Measurements from ENCODE around the gene OTUD4. TPM values are rescaled to one million over a fixed set of nuclear protein-coding genes. Genes with fewer than 3 reads are reported as not detected.
"Not testable (repeated sequence)": the region's sequence is repeated elsewhere in the genome, so short reads cannot be mapped to it uniquely, and the experiment has no call there.

The OTUD4 gene
- total and polyA plus RNA-seq, 4 donors: 5.3 to 27.5 (median 11.6) TPM

GRCh38 chr4:145148980-145149379 lies 31.4 kb downstream of the OTUD4 start:
- H3K27ac ChIP-seq (ENCODE audit: low read depth in 1 of 2, low read length in 2 of 2): no peak overlapping the region
- H3K9me3 ChIP-seq (ENCODE audit: control insufficient read depth in 4 of 4, low read length in 3 of 4): no peaks in the 10 kb centered on the region
- no peak overlapping the region for H3K9ac ChIP-seq (ENCODE audit: low read depth in 1 of 2, low read length in 2 of 2)
- H3K4me3 ChIP-seq (ENCODE audit: low read depth in 1 of 3, low read length in 3 of 3): no peak overlapping the region
- TF ChIP-seq, protein P1, sequence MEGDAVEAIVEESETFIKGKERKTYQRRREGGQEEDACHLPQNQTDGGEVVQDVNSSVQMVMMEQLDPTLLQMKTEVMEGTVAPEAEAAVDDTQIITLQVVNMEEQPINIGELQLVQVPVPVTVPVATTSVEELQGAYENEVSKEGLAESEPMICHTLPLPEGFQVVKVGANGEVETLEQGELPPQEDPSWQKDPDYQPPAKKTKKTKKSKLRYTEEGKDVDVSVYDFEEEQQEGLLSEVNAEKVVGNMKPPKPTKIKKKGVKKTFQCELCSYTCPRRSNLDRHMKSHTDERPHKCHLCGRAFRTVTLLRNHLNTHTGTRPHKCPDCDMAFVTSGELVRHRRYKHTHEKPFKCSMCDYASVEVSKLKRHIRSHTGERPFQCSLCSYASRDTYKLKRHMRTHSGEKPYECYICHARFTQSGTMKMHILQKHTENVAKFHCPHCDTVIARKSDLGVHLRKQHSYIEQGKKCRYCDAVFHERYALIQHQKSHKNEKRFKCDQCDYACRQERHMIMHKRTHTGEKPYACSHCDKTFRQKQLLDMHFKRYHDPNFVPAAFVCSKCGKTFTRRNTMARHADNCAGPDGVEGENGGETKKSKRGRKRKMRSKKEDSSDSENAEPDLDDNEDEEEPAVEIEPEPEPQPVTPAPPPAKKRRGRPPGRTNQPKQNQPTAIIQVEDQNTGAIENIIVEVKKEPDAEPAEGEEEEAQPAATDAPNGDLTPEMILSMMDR (IDR thresholded peaks at IDR 0.05; ENCODE audit: low read depth, low read length, missing input control): no peak
- TF ChIP-seq, protein P2, sequence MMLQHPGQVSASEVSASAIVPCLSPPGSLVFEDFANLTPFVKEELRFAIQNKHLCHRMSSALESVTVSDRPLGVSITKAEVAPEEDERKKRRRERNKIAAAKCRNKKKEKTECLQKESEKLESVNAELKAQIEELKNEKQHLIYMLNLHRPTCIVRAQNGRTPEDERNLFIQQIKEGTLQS (IDR thresholded peaks at IDR 0.05): no peak
- TF ChIP-seq EGR1 (IDR thresholded peaks at IDR 0.05; ENCODE audit: low read depth in 2 of 2) (no peak), TAF1 (conservative IDR thresholded peaks at IDR 0.05) (no peak), GABPA (IDR thresholded peaks at IDR 0.05 in 1 of 2, conservative IDR thresholded peaks at IDR 0.05 in 1 of 2) (no peak), HNF4A (conservative IDR thresholded peaks at IDR 0.05) (no peak), YY1 (IDR thresholded peaks at IDR 0.05) (no peak), NR2F2 (IDR thresholded peaks at IDR 0.05) (no peak), HNF4G (IDR thresholded peaks at IDR 0.05) (no peak), FOXA1 (IDR thresholded peaks at IDR 0.05) (no peak), JUND (IDR thresholded peaks at IDR 0.05) (no peak), SP1 (IDR thresholded peaks at IDR 0.05) (no peak), FOXA2 (IDR thresholded peaks at IDR 0.05) (no peak), RAD21 (IDR thresholded peaks at IDR 0.05) (no peak)
- TF ChIP-seq, protein P3, sequence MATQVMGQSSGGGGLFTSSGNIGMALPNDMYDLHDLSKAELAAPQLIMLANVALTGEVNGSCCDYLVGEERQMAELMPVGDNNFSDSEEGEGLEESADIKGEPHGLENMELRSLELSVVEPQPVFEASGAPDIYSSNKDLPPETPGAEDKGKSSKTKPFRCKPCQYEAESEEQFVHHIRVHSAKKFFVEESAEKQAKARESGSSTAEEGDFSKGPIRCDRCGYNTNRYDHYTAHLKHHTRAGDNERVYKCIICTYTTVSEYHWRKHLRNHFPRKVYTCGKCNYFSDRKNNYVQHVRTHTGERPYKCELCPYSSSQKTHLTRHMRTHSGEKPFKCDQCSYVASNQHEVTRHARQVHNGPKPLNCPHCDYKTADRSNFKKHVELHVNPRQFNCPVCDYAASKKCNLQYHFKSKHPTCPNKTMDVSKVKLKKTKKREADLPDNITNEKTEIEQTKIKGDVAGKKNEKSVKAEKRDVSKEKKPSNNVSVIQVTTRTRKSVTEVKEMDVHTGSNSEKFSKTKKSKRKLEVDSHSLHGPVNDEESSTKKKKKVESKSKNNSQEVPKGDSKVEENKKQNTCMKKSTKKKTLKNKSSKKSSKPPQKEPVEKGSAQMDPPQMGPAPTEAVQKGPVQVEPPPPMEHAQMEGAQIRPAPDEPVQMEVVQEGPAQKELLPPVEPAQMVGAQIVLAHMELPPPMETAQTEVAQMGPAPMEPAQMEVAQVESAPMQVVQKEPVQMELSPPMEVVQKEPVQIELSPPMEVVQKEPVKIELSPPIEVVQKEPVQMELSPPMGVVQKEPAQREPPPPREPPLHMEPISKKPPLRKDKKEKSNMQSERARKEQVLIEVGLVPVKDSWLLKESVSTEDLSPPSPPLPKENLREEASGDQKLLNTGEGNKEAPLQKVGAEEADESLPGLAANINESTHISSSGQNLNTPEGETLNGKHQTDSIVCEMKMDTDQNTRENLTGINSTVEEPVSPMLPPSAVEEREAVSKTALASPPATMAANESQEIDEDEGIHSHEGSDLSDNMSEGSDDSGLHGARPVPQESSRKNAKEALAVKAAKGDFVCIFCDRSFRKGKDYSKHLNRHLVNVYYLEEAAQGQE (IDR thresholded peaks at IDR 0.05): no peak
- DNase-seq (ENCODE audit: low spot score): no peak
- over 99% methylated on average over 3 of the region's 3 CpGs for WGBS
- H3K27me3 ChIP-seq (ENCODE audit: control insufficient read depth in 4 of 4, insufficient read depth in 4 of 4, low read length in 3 of 4): no peaks in the 10 kb centered on the region
- H3K36me3 ChIP-seq (ENCODE audit: control insufficient read depth in 4 of 4, insufficient read depth in 3 of 4, low read depth in 1 of 4, low read length in 3 of 4): peaks cover 19 to 71% (median 57%) of the 10 kb centered on the region in 4 donors
- no peaks in the 10 kb centered on the region for H3K4me1 ChIP-seq (ENCODE audit: control insufficient read depth in 4 of 4, insufficient read depth in 4 of 4, low read length in 3 of 4)

- DNase-seq (ENCODE audit: low spot score); H3K4me3 ChIP-seq (ENCODE audit: low read depth in 1 of 3, low read length in 3 of 3); H3K27me3 ChIP-seq (ENCODE audit: control insufficient read depth in 4 of 4, insufficient read depth in 4 of 4, low read length in 3 of 4); H3K9ac ChIP-seq (ENCODE audit: low read depth in 1 of 2, low read length in 2 of 2); H3K9me3 ChIP-seq (ENCODE audit: control insufficient read depth in 4 of 4, low read length in 3 of 4); H3K4me1 ChIP-seq (ENCODE audit: control insufficient read depth in 4 of 4, insufficient read depth in 4 of 4, low read length in 3 of 4); H3K27ac ChIP-seq (ENCODE audit: low read depth in 1 of 2, low read length in 2 of 2): not testable (repeated sequence)
- WGBS: 67% methylated on average over 1 of the region's 1 CpG
- H3K36me3 ChIP-seq (ENCODE audit: control insufficient read depth in 4 of 4, insufficient read depth in 3 of 4, low read depth in 1 of 4, low read length in 3 of 4): peaks cover 3 to 36% (median 27%) of the 10 kb centered on the region in 4 donors
Measured at GRCh38 chr4:145136219-145136618, 44.2 kb downstream of the OTUD4 start.
